Measurements from ENCODE around the gene PRICKLE3. TPM values are rescaled to one million over a fixed set of nuclear protein-coding genes. Genes with fewer than 3 reads are reported as not detected.

The PRICKLE3 gene
- 5.7 TPM for polyA plus RNA-seq
- long read RNA-seq, donor 1: 0 reads
- long read RNA-seq, donor 2, partial matches to known transcripts: 0 of 1 reads
- long read RNA-seq, donor 2, other reads (novel, unspliced or antisense): 0 of 1 reads
- long read RNA-seq, donor 3, transcript PRICKLE3-206 (9 exons, 2,062 nt): major isoform, 5 of 6 reads
- long read RNA-seq, donor 3, partial matches to known transcripts: 0 of 6 reads
- long read RNA-seq, donor 3, other reads (novel, unspliced or antisense): 0 of 6 reads
- long read RNA-seq, donor 4: 0 reads
- long read RNA-seq, donor 5: 0 reads
- long read RNA-seq, donor 6, partial matches to known transcripts: 0 of 4 reads
- long read RNA-seq, donor 6, other reads (novel, unspliced or antisense): 0 of 4 reads
- long read RNA-seq, donor 7, partial matches to known transcripts: 0 of 1 reads
- long read RNA-seq, donor 7, other reads (novel, unspliced or antisense): 0 of 1 reads
- long read RNA-seq, donor 8, partial matches to known transcripts: 0 of 3 reads
- long read RNA-seq, donor 8, other reads (novel, unspliced or antisense): 0 of 3 reads
- long read RNA-seq, donor 9, partial matches to known transcripts: 0 of 2 reads
- long read RNA-seq, donor 9, other reads (novel, unspliced or antisense): 0 of 2 reads
- long read RNA-seq, donor 10: 0 reads
- long read RNA-seq, donor 11, partial matches to known transcripts: 0 of 1 reads
- long read RNA-seq, donor 11, other reads (novel, unspliced or antisense): 0 of 1 reads

GRCh38 chrX:49186125-49187027 lies at the start of gene PRICKLE3:
TSS of gene PRICKLE3 (minus strand) at chrX:49186373. CDS start at chrX:49186297, 76 bp downstream.
- WGBS (ENCODE audit: insufficient coverage, low lambda C conversion rate): no CpG with 5 or more reads among the region's 62 CpGs
- H3K4me3 ChIP-seq (ENCODE audit: low read length): peak within 1 kb of the TSS; percentile 68
- DNase-seq: peak; percentile 56 to 79
- no peaks in the 10 kb centered on the region for H3K27me3 ChIP-seq (ENCODE audit: control insufficient read depth, insufficient read depth, low read length)
- H3K4me1 ChIP-seq (ENCODE audit: control insufficient read depth, insufficient read depth, low read length): peaks cover 15% of the 10 kb centered on the region
- H3K36me3 ChIP-seq (ENCODE audit: control insufficient read depth, insufficient read depth, low read length): peaks cover 4% of the 10 kb centered on the region
- H3K9me3 ChIP-seq (ENCODE audit: control insufficient read depth, low read depth, low read length): no peaks in the 10 kb centered on the region
- peak within 1 kb of the TSS; percentile 24 for H3K27ac ChIP-seq (ENCODE audit: low read length)

GRCh38 chrX:49233887-49234555 lies 47.8 kb upstream of the PRICKLE3 start:
- WGBS (ENCODE audit: insufficient coverage, low lambda C conversion rate): no CpG with 5 or more reads among the region's 56 CpGs
- H3K9me3 ChIP-seq (ENCODE audit: control insufficient read depth, low read depth, low read length): no peaks in the 10 kb centered on the region

DNA sequence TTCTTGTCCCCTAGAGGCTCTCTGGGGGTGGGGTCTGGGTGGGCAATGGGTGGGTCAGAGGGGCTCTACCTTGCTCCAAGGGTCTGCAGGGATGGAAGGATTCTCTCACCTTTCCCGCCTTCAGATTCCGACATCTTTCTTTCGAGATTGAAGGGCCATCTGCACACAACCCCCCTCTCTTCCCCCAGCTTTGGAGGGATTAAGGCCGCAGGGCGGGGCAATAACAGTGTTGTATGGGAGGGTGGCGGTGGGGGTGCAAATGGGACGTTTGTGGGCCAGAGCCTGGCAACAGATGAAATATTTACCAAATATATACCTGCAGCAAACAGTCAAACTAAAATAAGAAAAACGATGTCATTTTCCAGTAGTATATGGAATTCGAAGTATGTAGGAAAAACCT lies 47.0 kb upstream of the PRICKLE3 start, which contains the start of gene CACNA1F:
TSS of gene CACNA1F (minus strand) at position 165 of the 400 bp plus-strand sequence. CDS start at position 134, 31 bp downstream.
- no peaks in the 10 kb centered on the region for H3K9me3 ChIP-seq (ENCODE audit: control insufficient read depth, low read depth, low read length)
- H3K36me3 ChIP-seq (ENCODE audit: control insufficient read depth, insufficient read depth, low read length): no peaks in the 10 kb centered on the region
- DNase-seq: no peak
- WGBS (ENCODE audit: insufficient coverage, low lambda C conversion rate): no CpG with 5 or more reads among the region's 9 CpGs
- no peak within 1 kb of the TSS for H3K27ac ChIP-seq (ENCODE audit: low read length)
- H3K4me1 ChIP-seq (ENCODE audit: control insufficient read depth, insufficient read depth, low read length): no peaks in the 10 kb centered on the region
- no peaks in the 10 kb centered on the region for H3K27me3 ChIP-seq (ENCODE audit: control insufficient read depth, insufficient read depth, low read length)
- H3K4me3 ChIP-seq (ENCODE audit: low read length): no peak within 1 kb of the TSS

More at GRCh38 chrX:49233887-49234555, 47.8 kb upstream of the PRICKLE3 start:
- Histone ChIP-seq H3K36me3 (ENCODE audit: control insufficient read depth, insufficient read depth, low read length) (no peaks in the 10 kb centered on the region), H3K27me3 (ENCODE audit: control insufficient read depth, insufficient read depth, low read length) (no peaks in the 10 kb centered on the region), H3K4me1 (ENCODE audit: control insufficient read depth, insufficient read depth, low read length) (no peaks in the 10 kb centered on the region), H3K4me3 (ENCODE audit: low read length) (no peak overlapping the region), H3K27ac (ENCODE audit: low read length) (no peak overlapping the region)
- no peak for DNase-seq

- H3K27me3 ChIP-seq (ENCODE audit: control insufficient read depth, insufficient read depth, low read length): no peaks in the 10 kb centered on the region
- no peaks in the 10 kb centered on the region for H3K36me3 ChIP-seq (ENCODE audit: control insufficient read depth, insufficient read depth, low read length)
- H3K4me3 ChIP-seq (ENCODE audit: low read length): no peak overlapping the region
- WGBS (ENCODE audit: insufficient coverage, low lambda C conversion rate): no CpG with 5 or more reads among the region's 2 CpGs
- no peaks in the 10 kb centered on the region for H3K9me3 ChIP-seq (ENCODE audit: control insufficient read depth, low read depth, low read length)
- H3K4me1 ChIP-seq (ENCODE audit: control insufficient read depth, insufficient read depth, low read length): no peaks in the 10 kb centered on the region
- H3K27ac ChIP-seq (ENCODE audit: low read length): no peak overlapping the region
- no peak for DNase-seq
Observed at GRCh38 chrX:49232525-49232924, 46.4 kb upstream of the PRICKLE3 start.

DNA sequence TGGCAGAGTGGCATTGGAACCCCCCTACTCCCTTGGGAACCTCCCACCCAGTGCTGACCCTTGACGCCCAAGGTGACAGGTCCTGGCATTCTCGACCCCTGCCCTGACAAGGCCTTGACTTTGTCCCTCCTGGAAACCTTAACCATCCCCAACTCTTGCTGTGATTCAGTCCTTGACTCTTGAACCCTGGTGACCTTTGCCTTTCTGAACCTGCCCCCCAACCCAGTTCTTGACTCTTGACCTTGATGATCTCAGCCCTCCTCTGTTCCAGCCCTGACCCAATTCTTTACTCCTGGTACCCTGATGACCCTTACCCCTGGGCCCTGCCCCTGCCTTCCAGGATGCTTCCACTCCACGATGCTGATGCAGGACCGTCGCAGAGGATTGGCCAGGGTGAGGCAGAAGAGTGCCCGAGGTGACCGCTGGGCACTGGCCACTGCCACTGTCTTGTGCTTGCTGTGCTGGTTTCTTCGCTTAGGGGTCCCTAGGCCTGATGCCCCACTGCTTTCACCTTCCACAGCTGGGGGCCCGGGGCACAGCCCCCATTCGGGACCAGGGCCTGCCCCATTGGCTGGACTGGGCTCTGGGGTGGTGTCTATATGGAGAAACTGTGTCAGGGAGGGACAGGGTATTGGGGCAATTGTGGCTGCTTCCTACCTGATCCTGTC lies 45.3 kb upstream of the PRICKLE3 start:
- Histone ChIP-seq H3K4me1 (ENCODE audit: control insufficient read depth, insufficient read depth, low read length) (no peaks in the 10 kb centered on the region), H3K27ac (ENCODE audit: low read length) (no peak overlapping the region)
- no CpG with 5 or more reads among the region's 10 CpGs for WGBS (ENCODE audit: insufficient coverage, low lambda C conversion rate)

DNA sequence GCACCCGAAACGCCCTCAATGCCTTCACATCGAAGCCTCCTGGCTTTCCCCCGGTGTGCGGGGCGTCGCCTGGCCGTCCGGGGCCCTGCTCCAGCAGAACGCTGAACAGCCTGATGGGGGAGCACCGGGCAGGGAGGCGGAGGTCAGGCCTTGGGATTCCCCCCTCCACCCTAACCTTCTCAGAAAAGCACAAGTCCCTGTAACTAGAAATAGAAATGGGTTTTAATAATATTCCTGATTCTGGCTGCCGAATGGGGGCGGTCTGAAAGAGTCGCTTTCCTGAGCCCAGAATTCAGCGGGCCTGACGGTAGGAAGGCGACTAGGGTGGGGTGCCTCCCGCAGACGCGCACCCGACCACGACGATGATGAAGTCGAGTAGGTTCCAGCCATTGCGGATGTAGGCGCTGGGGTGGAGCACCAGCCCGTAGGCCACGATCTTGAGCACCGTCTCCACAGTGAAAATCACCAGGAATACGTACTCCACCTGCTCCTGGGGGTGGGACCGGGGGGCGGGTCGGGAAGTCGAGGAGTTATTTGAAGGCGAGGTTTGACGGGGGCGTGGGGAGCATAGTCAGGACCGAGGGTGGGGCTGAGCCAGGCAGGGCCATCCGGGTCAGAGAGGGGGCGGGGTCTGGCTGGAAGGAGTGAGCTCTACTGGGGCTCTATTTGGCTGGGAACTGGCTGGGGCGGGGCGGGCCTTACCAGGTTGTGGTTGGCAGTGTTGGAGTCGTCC lies 44.5 kb upstream of the PRICKLE3 start:
- H3K4me1 ChIP-seq (ENCODE audit: control insufficient read depth, insufficient read depth, low read length): no peaks in the 10 kb centered on the region
- WGBS (ENCODE audit: insufficient coverage, low lambda C conversion rate): no CpG with 5 or more reads among the region's 44 CpGs
- peak; percentile 37 to 71 for DNase-seq
- no peaks in the 10 kb centered on the region for H3K27me3 ChIP-seq (ENCODE audit: control insufficient read depth, insufficient read depth, low read length)
- H3K4me3 ChIP-seq (ENCODE audit: low read length): peak overlapping the region; percentile 35
- H3K36me3 ChIP-seq (ENCODE audit: control insufficient read depth, insufficient read depth, low read length): no peaks in the 10 kb centered on the region
- H3K27ac ChIP-seq (ENCODE audit: low read length): peak overlapping the region; percentile 47
- no peaks in the 10 kb centered on the region for H3K9me3 ChIP-seq (ENCODE audit: control insufficient read depth, low read depth, low read length)

More for the DNA sequence above, 45.3 kb upstream of the PRICKLE3 start:
- Histone ChIP-seq H3K27me3 (ENCODE audit: control insufficient read depth, insufficient read depth, low read length) (no peaks in the 10 kb centered on the region), H3K4me3 (ENCODE audit: low read length) (no peak overlapping the region), H3K36me3 (ENCODE audit: control insufficient read depth, insufficient read depth, low read length) (no peaks in the 10 kb centered on the region), H3K9me3 (ENCODE audit: control insufficient read depth, low read depth, low read length) (no peaks in the 10 kb centered on the region)
- DNase-seq: no peak

DNA sequence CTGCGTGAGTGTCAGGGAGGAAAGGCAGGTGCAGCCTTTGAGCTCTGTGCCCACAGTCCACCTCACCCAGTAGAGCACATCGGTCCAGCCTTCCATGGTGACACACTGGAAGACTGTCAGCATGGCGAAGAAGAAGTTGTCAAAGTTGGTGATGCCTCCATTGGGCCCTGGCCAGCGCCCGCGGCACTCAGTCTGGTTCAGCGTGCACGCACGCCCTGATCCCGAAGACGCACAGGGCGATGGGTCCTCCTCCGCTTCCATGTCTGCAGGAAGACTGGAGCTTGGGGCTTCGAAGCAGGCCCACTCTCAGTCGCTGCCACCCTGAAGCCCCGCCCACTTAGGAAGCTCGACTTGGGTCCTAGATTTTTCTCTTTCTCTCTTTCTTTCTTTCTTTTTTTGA lies 42.0 kb upstream of the PRICKLE3 start:
- no CpG with 5 or more reads among the region's 17 CpGs for WGBS (ENCODE audit: insufficient coverage, low lambda C conversion rate)

DNA sequence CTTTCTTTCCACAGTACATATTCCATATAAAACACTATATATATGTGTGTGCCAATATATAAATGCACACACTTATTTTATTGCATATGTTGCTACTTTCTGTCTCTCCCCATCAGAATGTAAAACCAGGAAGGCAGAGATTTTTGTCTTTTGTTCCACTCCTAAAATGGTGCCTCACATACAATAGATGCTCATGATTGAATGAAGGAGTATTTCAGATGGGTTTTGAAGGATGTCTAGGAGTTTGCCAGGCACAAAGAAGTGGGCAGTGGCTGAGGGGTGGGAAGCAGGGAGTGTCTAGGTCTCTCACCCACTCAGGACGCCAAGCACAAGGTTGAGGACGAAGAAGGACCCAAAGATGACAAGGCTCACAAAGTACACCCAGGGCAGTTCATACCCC lies 41.6 kb upstream of the PRICKLE3 start:
- H3K27me3 ChIP-seq (ENCODE audit: control insufficient read depth, insufficient read depth, low read length): no peaks in the 10 kb centered on the region
- H3K4me3 ChIP-seq (ENCODE audit: low read length): no peak overlapping the region
- WGBS (ENCODE audit: insufficient coverage, low lambda C conversion rate): no CpG with 5 or more reads among the region's 2 CpGs
- H3K4me1 ChIP-seq (ENCODE audit: control insufficient read depth, insufficient read depth, low read length): no peaks in the 10 kb centered on the region
- H3K27ac ChIP-seq (ENCODE audit: low read length): no peak overlapping the region
- no peaks in the 10 kb centered on the region for H3K36me3 ChIP-seq (ENCODE audit: control insufficient read depth, insufficient read depth, low read length)
- H3K9me3 ChIP-seq (ENCODE audit: control insufficient read depth, low read depth, low read length): no peaks in the 10 kb centered on the region
- DNase-seq: no peak

More for the DNA sequence above, 42.0 kb upstream of the PRICKLE3 start:
- Histone ChIP-seq H3K36me3 (ENCODE audit: control insufficient read depth, insufficient read depth, low read length) (no peaks in the 10 kb centered on the region), H3K27ac (ENCODE audit: low read length) (no peak overlapping the region), H3K4me1 (ENCODE audit: control insufficient read depth, insufficient read depth, low read length) (no peaks in the 10 kb centered on the region), H3K9me3 (ENCODE audit: control insufficient read depth, low read depth, low read length) (no peaks in the 10 kb centered on the region), H3K27me3 (ENCODE audit: control insufficient read depth, insufficient read depth, low read length) (no peaks in the 10 kb centered on the region), H3K4me3 (ENCODE audit: low read length) (no peak overlapping the region)
- DNase-seq: no peak

DNA sequence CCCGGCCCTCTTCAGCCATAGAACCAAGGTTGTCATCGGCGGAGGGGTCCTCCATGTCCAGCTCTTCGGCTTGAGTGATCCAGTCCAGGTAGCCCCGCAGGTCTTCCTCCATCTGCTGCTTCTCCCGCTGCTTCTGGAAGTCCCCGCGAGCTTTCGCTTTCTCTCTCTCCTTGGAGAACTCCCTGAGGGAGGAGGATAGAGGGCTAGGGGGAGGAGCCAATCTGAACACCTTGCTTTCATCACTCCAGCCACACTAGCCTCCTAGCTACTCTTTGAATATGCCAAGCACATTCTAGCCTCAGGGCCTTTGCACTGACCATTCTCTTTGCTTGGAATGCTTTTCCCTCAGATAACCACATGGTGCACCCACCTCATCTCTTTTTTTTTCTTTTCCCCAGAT lies 40.8 kb upstream of the PRICKLE3 start:
- no CpG with 5 or more reads among the region's 9 CpGs for WGBS (ENCODE audit: insufficient coverage, low lambda C conversion rate)
- Histone ChIP-seq H3K36me3 (ENCODE audit: control insufficient read depth, insufficient read depth, low read length) (no peaks in the 10 kb centered on the region), H3K27ac (ENCODE audit: low read length) (no peak overlapping the region), H3K27me3 (ENCODE audit: control insufficient read depth, insufficient read depth, low read length) (no peaks in the 10 kb centered on the region), H3K4me3 (ENCODE audit: low read length) (no peak overlapping the region), H3K9me3 (ENCODE audit: control insufficient read depth, low read depth, low read length) (no peaks in the 10 kb centered on the region), H3K4me1 (ENCODE audit: control insufficient read depth, insufficient read depth, low read length) (no peaks in the 10 kb centered on the region)
- no peak for DNase-seq

Measured in large intestine (tissue), 12 donors.